Measurements from ENCODE around the gene TMEM164. TPM values are rescaled to one million over a fixed set of nuclear protein-coding genes. Genes with fewer than 3 reads are reported as not detected.

The TMEM164 gene
- polyA plus RNA-seq, 1 donor (not counting 4 experiments of a cell fraction or from before 2014, with no cell fraction given), result 15.3 TPM

DNA sequence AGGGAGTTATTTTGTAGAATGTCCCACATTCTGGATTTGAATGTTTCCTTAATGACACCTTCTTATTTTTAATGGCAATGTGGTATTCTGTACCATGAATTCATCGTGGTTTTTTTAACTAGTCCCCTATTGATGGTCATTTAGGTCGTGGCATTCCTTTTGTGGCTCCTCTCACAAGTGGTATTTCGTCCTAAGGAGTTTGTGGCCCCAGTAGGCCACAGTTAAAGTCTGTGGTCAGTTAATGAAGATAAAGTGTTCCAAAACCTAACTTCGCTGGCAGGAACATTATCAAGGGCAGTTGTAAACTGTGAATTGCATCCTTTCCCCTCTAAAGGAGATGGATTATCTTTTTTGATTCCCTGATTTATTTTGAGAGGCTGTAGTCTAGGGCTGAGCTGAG is 133.2 kb downstream of the TMEM164 start:
- Histone ChIP-seq H3K4me3 (ENCODE audit: control insufficient read depth in 2 of 3, extremely low read depth in 1 of 3, insufficient read depth in 2 of 3, low read depth in 1 of 3, low read length in 3 of 3) (no peak overlapping the region), H3K4me2 (ENCODE audit: control insufficient read depth, extremely low read depth, insufficient read depth, low read depth, low read length) (no peak overlapping the region), H2AFZ (ENCODE audit: control insufficient read depth, low read length) (no peak overlapping the region), H3K27ac (ENCODE audit: control insufficient read depth, insufficient read depth, low read length) (no peak overlapping the region), H3K9me3 (ENCODE audit: control insufficient read depth, low read depth, low read length) (no peaks in the 10 kb centered on the region), H3K79me2 (ENCODE audit: control insufficient read depth, insufficient read depth, low read length) (no peaks in the 10 kb centered on the region), H3K9ac (ENCODE audit: control insufficient read depth, extremely low read depth, insufficient read depth, low read length) (no peak overlapping the region), H3K4me1 (ENCODE audit: control insufficient read depth, extremely low read depth, insufficient read depth, low read length) (no peaks in the 10 kb centered on the region), H3K9me1 (ENCODE audit: control insufficient read depth, extremely low read depth, insufficient read depth, low read length) (no peaks in the 10 kb centered on the region), H3K36me3 (ENCODE audit: control insufficient read depth in 2 of 2, extremely low read depth in 1 of 2, insufficient read depth in 2 of 2, low read length in 2 of 2) (no peaks in the 10 kb centered on the region), H3K27me3 (ENCODE audit: control insufficient read depth, extremely low read depth, insufficient read depth, low read length) (no peaks in the 10 kb centered on the region), H4K20me1 (ENCODE audit: control insufficient read depth, extremely low read depth, insufficient read depth, low read length) (no peaks in the 10 kb centered on the region)
- FAIRE-seq (no peak), DNase-seq (ENCODE audit: low read depth, low spot score) (no peak)
- dilution Hi-C loops (cut with MboI; ENCODE audit: extremely low pct_ligation_motif_present, low sequenced_read_pairs), result no loop called here
- no peak for TF ChIP-seq EZH2 (IDR thresholded peaks at IDR 0.05; ENCODE audit: low read length)
- TF ChIP-seq, protein P1, sequence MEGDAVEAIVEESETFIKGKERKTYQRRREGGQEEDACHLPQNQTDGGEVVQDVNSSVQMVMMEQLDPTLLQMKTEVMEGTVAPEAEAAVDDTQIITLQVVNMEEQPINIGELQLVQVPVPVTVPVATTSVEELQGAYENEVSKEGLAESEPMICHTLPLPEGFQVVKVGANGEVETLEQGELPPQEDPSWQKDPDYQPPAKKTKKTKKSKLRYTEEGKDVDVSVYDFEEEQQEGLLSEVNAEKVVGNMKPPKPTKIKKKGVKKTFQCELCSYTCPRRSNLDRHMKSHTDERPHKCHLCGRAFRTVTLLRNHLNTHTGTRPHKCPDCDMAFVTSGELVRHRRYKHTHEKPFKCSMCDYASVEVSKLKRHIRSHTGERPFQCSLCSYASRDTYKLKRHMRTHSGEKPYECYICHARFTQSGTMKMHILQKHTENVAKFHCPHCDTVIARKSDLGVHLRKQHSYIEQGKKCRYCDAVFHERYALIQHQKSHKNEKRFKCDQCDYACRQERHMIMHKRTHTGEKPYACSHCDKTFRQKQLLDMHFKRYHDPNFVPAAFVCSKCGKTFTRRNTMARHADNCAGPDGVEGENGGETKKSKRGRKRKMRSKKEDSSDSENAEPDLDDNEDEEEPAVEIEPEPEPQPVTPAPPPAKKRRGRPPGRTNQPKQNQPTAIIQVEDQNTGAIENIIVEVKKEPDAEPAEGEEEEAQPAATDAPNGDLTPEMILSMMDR (optimal IDR thresholded peaks at IDR 0.05 in 1 of 3, IDR thresholded peaks at IDR 0.05 in 1 of 3, conservative IDR thresholded peaks at IDR 0.05 in 1 of 3; ENCODE audit: extremely low read depth in 1 of 3, insufficient read depth in 2 of 3, low read length in 3 of 3), result no peak

DNA sequence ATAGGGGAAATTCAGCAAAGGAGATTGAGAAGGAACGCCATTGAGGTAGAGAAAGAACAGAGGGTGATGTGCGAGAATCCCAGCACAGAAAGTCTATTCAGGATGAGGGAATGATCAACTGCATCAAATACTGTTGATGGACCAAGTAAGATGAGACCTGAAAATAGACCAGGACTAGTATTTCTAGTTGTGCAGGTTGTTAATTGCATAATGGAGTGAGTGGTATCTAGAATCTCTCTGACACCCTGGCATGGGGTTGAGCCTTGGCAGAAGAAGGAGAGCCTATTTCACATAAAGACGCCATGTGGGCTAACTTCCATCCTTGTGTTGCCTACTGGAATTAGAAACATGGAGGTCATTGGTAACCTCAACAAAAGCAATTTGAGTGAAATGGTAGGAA is 135.6 kb downstream of the TMEM164 start:
- DNase-seq (ENCODE audit: low read depth, low spot score) (no peak), FAIRE-seq (no peak)
- Histone ChIP-seq H3K9me3 (ENCODE audit: control insufficient read depth, low read depth, low read length) (no peaks in the 10 kb centered on the region), H4K20me1 (ENCODE audit: control insufficient read depth, extremely low read depth, insufficient read depth, low read length) (no peaks in the 10 kb centered on the region), H3K9me1 (ENCODE audit: control insufficient read depth, extremely low read depth, insufficient read depth, low read length) (no peaks in the 10 kb centered on the region), H3K4me1 (ENCODE audit: control insufficient read depth, extremely low read depth, insufficient read depth, low read length) (peaks cover 20% of the 10 kb centered on the region), H3K27ac (ENCODE audit: control insufficient read depth, insufficient read depth, low read length) (no peak overlapping the region), H3K4me2 (ENCODE audit: control insufficient read depth, extremely low read depth, insufficient read depth, low read depth, low read length) (no peak overlapping the region), H3K36me3 (ENCODE audit: control insufficient read depth in 2 of 2, extremely low read depth in 1 of 2, insufficient read depth in 2 of 2, low read length in 2 of 2) (no peaks in the 10 kb centered on the region), H3K79me2 (ENCODE audit: control insufficient read depth, insufficient read depth, low read length) (no peaks in the 10 kb centered on the region), H3K4me3 (ENCODE audit: control insufficient read depth in 2 of 3, extremely low read depth in 1 of 3, insufficient read depth in 2 of 3, low read depth in 1 of 3, low read length in 3 of 3) (no peak overlapping the region), H3K9ac (ENCODE audit: control insufficient read depth, extremely low read depth, insufficient read depth, low read length) (no peak overlapping the region), H3K27me3 (ENCODE audit: control insufficient read depth, extremely low read depth, insufficient read depth, low read length) (no peaks in the 10 kb centered on the region), H2AFZ (ENCODE audit: control insufficient read depth, low read length) (no peak overlapping the region)
- dilution Hi-C loops (cut with MboI; ENCODE audit: extremely low pct_ligation_motif_present, low sequenced_read_pairs), result no loop called here
- TF ChIP-seq, protein P1 (optimal IDR thresholded peaks at IDR 0.05 in 1 of 3, IDR thresholded peaks at IDR 0.05 in 1 of 3, conservative IDR thresholded peaks at IDR 0.05 in 1 of 3; ENCODE audit: extremely low read depth in 1 of 3, insufficient read depth in 2 of 3, low read length in 3 of 3), result no peak
- no peak for TF ChIP-seq EZH2 (IDR thresholded peaks at IDR 0.05; ENCODE audit: low read length)
